ENCODE results near the gene LSM7. TPM values are rescaled to one million over a fixed set of nuclear protein-coding genes. Genes with fewer than 3 reads are reported as not detected.

LSM7 gene
- total and polyA plus RNA-seq, 2 of the 13 experiments (the other 11 are each of a cell fraction or from before 2014, with no cell fraction given): 140 to 205 TPM

DNA sequence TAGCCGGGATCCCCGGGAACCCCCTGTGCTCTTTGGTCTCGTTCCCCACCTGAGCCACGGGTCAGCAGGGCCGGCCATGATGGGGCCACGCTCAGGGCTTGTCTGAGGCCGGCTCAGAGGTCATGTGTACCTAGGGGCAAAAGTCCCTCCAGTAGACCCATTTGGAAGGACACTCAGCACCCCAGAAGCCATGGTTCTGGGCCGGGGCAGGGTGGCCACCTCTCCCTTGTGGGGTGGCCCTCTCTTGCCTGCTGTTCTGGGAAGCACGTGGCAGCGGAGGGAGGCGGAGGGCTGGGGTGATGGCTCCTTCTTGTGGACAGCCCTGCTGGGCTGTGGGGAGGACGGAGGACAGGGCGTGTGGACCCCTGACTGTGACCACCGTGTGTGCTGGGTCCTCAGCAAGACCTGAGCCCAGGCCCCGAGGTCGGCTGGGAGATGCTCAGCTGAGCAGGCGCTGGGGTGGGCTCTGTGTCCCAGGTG, 40.0 kb downstream of the LSM7 start (continued):
- TF ChIP-seq ELK4 (CRISPR knock-in tag; IDR thresholded peaks at IDR 0.05; ENCODE audit: borderline replicate concordance): no peak
- peak; percentile 67; the same call in 1 of the 2 replicates for TF ChIP-seq SALL1 (CRISPR knock-in tag; IDR thresholded peaks at IDR 0.05)
- TF ChIP-seq BRCA1 (CRISPR knock-in tag; IDR thresholded peaks at IDR 0.05): no peak
- no peak for TF ChIP-seq ZNF772 (CRISPR knock-in tag; IDR thresholded peaks at IDR 0.05)
- no peak for TF ChIP-seq ZKSCAN5 (CRISPR knock-in tag; IDR thresholded peaks at IDR 0.05)
- peak; percentile 74; the same call in 1 of the 2 replicates for TF ChIP-seq MTA1 (CRISPR knock-in tag; IDR thresholded peaks at IDR 0.05; ENCODE audit: borderline replicate concordance)
- TF ChIP-seq PHF20 (CRISPR knock-in tag; IDR thresholded peaks at IDR 0.05): 0 out of 2 replicates have a peak, but pooled peaks have one; percentile 12
- TF ChIP-seq, protein P1, sequence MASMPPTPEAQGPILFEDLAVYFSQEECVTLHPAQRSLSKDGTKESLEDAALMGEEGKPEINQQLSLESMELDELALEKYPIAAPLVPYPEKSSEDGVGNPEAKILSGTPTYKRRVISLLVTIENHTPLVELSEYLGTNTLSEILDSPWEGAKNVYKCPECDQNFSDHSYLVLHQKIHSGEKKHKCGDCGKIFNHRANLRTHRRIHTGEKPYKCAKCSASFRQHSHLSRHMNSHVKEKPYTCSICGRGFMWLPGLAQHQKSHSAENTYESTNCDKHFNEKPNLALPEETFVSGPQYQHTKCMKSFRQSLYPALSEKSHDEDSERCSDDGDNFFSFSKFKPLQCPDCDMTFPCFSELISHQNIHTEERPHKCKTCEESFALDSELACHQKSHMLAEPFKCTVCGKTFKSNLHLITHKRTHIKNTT (CRISPR knock-in tag; IDR thresholded peaks at IDR 0.05): no peak
- TF ChIP-seq ZNF788 (CRISPR knock-in tag; IDR thresholded peaks at IDR 0.05; ENCODE audit: borderline replicate concordance): peak; percentile 35; the same call in 1 of the 2 replicates
- no peak for TF ChIP-seq ZNF749 (CRISPR knock-in tag; IDR thresholded peaks at IDR 0.05; ENCODE audit: borderline replicate concordance)
- no peak for TF ChIP-seq DR1 (CRISPR knock-in tag; IDR thresholded peaks at IDR 0.05)
- no peak for TF ChIP-seq ZNF350 (CRISPR knock-in tag; IDR thresholded peaks at IDR 0.05; ENCODE audit: borderline replicate concordance, low read depth)
- peak; percentile 43; the same call in 1 of the 2 replicates for TF ChIP-seq ZNF512B (CRISPR knock-in tag; IDR thresholded peaks at IDR 0.05; ENCODE audit: borderline replicate concordance)
- TF ChIP-seq BCL3 (CRISPR knock-in tag; IDR thresholded peaks at IDR 0.05): peak; percentile 62; the same call in 1 of the 2 replicates
- TF ChIP-seq NBN (conservative IDR thresholded peaks at IDR 0.05): no peak
- TF ChIP-seq ZFX (CRISPR knock-in tag; IDR thresholded peaks at IDR 0.05; ENCODE audit: low read depth): peak; percentile 75
- TF ChIP-seq MYPOP (CRISPR knock-in tag; IDR thresholded peaks at IDR 0.05): no peak
- peak; percentile 51; the same call in 1 of the 2 replicates for TF ChIP-seq PITX1 (CRISPR knock-in tag; IDR thresholded peaks at IDR 0.05)
- 0 out of 2 replicates have a peak, but pooled peaks have one; percentile 24 for TF ChIP-seq NR2F2 (IDR thresholded peaks at IDR 0.05; ENCODE audit: borderline replicate concordance, low read depth)
- peak; percentile 54; the same call in 1 of the 2 replicates for TF ChIP-seq RXRB (CRISPR knock-in tag; IDR thresholded peaks at IDR 0.05; ENCODE audit: borderline replicate concordance)
- no peak for TF ChIP-seq THAP7 (CRISPR knock-in tag; IDR thresholded peaks at IDR 0.05)
- 0 out of 2 replicates have a peak, but pooled peaks have one; percentile 47 for TF ChIP-seq ZBTB7A (CRISPR knock-in tag; IDR thresholded peaks at IDR 0.05)

Data from HepG2 (cell line).